HG03103 (cell line): ENCODE data around the gene HOXD8.
A peak's percentile ranks its signal among the peaks of the same experiment; 100 is the strongest.

Source experiments
- ATAC-seq: cut with Tn5 transposase; IDR thresholded peaks from one replicate; pipeline ENCODE4 v1.9.1; 2021; ENCODE audit warnings: low read depth; ENCODE audit not compliant: unreplicated experiment

Gene HOXD8

DNA sequence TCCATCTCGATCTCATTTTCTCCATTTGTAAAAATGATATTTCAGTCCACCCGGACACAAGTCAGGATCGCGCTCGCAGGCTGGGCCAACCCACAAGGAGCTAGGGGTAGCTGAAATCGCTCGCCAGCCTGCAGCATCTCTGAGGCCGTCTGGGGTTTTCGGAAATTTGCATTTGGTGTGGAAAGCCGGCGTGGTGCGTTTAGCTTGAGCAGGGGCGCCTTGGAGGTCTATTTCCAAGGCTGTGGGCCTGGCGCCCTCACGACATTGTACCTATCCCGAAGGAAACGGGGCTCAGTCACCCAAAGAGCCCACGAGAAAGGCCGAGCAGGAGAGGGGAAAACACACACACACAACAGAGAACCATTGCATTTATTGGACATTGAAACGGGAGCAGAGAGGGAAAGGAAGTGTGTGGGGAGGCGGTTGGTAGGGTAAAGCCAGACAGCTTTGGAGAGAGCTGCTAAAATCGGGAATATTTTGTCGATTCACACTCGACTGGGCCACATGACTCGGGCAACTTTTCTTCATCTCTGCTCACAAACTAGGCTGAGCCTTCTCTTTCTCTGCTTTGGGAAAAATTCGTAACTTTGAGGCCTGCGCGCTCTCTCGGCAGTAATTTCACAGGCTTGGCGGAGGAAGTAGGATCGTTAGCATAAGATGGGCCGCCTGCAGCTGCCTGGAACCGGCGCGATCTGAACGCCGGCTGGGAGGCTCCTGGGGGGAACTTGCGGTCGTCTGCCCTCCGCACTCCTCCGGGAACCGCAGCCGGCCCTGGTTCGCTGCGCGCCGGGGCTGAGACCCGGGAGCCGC lies 1.1 kb upstream of the HOXD8 start:
- ATAC-seq, result no peak

DNA sequence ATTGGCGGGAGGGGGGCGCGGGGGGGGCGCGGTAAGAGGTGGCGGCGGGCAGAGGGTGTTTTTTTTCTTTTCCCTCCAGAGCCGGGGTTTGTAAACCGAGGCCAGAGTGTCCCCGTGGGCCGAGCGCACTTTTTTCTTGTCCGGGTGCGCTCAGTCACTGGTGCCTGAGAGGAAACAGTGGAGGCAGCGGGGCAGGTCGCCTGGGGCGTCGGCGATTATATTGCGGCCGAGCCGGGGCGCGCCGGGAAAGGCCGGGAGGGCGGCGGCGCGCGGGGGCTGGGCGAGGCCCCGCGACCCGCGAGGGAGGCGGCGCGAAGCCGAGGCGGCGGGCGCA lies 275 bp downstream of the HOXD8 start:
- no peak for ATAC-seq

DNA sequence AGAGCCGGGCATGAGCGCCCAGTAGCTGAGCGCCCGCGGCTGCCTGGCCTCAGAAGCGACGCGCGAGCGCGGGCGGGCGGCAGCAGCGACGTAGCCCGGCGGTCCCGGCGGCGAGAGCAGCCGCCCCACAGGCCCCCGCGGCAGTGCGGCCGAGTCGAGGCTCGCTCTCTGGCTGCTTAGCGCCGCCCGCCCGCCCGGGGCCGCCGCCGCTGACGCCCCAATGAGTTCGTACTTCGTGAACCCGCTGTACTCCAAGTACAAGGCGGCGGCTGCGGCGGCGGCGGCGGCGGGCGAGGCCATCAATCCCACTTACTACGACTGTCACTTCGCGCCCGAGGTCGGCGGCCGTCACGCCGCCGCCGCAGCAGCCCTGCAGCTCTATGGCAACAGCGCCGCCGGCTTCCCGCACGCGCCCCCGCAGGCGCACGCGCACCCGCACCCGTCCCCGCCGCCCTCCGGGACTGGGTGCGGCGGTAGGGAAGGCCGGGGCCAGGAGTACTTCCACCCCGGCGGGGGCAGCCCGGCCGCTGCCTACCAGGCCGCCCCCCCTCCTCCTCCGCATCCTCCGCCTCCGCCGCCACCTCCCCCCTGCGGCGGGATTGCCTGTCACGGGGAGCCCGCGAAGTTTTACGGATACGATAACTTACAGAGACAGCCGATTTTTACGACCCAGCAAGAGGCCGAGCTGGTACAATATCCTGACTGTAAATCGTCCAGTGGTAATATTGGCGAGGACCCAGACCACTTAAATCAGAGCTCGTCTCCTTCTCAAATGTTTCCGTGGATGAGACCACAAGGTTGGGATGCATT lies 847 bp downstream of the HOXD8 start:
- ATAC-seq, result no peak

DNA sequence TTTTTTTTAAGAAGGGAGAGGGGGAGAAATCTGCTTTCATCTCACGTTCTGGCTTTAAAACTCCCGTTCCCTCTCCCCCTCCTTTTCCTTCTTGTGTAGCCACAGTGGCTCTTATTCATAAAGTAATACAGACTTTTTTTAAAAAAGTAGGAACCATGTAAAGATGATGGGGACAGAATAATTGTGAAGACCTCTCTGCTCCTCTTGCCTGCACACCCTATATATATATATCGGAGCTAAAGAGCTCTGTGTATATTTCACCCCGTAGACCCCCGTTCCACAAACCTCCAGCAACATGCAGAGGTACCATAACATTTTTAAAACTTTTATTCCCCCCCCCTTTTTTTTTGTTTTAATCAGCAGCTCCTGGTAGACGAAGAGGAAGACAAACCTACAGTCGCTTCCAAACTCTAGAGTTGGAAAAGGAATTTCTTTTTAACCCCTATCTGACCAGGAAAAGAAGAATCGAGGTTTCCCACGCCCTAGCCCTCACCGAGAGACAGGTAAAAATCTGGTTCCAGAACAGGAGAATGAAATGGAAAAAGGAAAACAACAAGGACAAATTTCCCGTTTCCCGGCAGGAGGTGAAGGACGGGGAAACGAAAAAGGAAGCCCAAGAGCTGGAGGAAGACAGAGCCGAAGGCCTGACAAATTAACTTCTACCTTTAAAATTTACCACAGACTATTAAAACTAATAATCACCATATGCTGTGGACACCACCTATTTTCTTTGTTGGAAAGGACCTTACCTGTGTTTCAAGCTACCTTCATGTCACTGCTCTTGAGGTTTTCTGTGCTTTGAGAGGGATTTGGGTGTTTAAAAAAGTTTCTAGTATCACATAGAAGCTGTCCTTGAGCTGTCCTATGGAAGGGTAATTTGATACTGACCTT lies 1.7 kb downstream of the HOXD8 start:
- ATAC-seq, result no peak

DNA sequence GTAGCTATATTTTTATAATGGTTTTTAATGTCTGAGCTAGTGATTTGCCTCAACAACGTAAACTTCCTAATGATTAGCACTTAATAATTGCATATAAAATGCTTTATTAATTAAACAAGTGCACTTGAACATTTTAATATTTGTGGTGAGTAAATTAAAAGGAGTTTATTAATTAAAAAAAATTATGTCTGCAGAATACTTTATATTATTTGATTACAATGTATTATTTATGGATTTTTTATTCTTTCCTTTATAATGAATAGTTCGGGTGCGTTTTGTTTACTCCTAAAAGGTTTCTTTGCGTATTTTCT lies 2.3 kb downstream of the HOXD8 start:
- ATAC-seq, result no peak

DNA sequence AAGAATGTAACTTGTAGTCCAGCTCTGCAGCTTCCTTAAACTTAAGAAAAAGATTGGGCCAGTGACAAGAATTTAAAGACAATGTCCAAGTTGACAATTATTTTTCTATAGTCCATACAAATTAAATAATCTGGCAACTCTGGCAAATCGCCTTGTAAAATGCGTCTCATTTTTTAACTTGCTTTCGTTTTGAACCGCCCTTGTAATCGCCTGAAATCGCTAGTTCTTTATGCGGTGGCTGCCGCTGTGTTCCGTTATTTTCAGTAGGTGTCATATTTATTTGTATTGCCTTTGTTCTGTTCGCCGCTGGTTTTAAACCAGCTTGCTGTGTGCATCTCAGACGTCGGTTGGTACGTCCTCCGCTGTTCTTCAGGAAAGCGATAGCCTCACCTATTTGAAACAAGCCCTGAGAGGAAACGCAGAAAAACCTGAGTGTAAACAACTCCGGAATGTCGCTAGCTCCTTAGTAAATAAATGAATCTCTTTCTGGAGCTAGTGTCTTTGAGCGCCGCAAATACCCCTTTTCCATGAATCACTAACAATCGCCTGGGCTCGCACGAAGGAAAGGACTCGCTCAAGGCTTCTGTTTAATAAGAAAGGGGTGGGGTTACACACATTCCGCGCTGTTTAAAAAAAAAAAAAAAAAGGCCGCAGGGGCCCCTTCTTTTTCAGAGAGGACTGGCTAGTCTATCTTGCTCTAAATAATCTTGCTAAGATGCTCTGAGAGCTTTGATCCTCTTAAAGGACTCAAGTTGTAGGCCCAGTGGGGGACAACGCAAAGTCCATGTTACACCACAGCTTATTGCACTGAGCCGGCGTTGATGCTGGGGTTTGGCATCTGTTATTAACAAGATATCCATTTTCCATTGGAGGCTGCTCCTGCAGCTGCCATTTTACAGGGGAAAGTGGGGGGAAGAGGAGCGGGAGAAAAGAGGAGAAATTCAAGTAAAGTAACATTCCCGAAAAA lies 3.0 kb downstream of the HOXD8 start:
- ATAC-seq, result no peak

DNA sequence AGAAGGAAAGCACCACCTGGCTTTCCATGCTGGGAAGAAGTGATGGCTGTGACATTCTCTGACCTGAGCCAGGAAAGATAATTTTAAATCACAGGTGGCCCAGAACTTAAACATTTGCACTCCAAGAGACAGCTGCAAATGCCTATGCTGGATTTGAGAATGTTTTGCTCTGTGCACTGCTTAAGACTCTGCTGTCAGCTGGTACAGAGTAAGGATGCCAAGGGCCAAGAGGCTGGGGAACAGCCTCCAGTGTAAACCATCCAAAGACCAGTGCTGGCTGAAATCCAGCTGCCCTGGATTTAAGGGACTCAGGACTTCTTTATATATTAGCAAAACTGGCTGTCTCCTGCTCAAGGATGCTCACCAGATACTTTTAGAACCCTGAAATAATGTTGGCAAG lies 3.9 kb downstream of the HOXD8 start:
- no peak for ATAC-seq

DNA sequence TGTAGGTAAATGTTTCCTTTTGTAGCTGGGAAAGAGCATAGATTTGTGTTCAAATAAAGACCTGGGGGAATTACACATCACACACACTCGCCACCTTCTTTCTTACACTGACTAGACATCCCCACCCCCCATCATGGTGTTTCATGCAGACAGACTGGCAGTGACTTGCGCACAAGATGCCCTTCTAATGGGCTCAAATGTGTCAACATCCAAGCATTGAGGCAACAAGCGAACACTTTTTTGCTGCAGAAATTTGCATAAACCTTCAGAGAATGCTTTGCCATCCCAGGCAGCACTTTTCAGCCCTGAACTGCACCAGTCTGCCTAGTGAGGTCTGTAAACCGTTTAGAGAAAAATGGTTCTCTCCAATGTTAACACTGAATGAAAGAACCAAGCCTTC lies 4.5 kb downstream of the HOXD8 start:
- ATAC-seq, result no peak

DNA sequence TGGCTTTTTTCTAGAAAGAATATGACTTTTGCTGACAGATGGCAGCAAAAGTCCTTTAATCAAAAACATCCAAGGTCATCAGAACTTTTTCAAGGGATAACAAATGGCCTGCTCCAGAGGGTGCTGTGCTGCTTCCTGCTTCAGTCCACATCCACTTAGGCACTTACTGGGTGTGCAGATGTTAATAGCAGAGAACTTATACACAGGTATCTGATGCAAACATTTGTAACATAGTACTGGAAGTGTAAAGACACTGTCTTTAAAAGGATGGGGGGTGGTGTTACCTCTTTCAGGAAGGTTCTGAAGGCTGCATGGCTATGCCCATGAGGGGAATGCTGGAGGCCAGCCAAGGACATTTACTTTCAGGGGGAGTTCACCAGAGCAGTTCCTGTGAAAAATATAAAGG lies 5.5 kb downstream of the HOXD8 start:
- ATAC-seq, result no peak

DNA sequence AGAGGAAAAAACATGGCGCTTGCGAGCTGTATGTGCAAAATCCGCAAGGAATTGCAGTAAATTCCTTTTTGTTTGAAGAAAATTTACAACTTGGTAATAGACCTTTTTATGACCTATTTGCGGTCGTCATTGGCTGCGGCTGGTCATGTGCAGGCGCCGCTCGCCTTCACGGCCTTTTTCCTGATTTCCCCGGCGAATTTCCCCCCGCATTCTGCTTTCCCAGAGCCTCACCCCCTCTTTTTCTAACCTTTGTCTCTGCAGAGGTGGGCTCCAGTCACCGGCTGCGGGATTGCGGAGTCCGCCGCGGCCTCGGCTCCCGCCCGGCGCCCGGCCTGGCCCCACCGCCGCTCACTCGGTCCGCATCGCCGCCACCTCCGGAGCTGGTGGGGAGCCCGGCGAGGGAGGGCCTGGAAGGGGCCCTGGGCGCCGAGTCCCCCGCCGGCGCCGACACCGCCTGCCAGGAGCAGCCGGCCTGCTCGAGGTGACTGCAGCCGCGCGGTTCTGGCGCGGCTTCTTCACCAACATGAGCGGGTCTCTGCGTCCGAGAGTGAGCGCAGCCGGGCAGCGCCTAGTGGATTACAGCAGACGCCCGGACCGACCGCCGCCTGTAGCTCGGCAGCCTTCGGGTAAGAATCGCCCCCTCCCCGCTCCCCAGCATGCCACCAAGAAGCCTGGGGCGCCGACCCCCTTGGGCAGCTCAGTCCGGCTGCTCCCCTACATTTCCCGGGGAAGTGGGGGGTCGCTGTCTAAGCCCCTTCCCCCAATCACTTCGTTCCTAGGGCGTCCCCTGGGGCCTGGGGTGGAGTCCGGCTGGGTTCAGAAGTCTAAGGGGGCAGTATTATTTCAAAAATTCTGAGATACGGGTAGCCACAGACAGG lies 7.1 kb downstream of the HOXD8 start:
- no peak for ATAC-seq

DNA sequence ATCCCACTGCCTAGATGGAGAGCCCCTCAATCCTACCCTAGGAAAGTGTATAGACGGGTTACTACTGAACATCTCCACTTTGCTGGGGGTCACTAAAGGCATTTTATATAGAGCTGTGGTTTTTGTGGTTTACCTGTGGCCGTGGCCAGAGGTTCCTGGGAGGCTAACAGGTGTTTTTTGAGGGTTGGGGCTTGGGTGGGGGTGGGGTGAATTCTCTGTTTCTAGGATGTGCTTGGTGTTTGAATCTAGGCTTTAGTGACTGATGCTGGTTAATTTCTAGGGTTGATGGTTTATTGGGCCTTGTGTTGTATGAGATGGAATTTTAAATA lies 7.7 kb downstream of the HOXD8 start:
- no peak for ATAC-seq

DNA sequence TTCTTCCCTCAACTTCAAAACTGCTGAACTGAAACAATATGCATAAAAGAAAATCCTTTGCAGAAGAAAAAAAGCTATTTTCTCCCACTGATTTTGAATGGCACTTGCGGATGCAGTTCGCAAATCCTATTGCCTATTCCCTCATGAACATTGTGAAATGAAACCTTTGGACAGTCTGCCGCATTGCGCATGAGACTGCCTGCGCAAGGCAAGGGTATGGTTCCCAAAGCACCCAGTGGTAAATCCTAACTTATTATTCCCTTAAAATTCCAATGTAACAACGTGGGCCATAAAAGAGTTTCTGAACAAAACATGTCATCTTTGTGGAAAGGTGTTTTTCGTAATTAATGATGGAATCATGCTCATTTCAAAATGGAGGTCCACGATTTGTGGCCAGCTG lies 8.4 kb downstream of the HOXD8 start:
- no peak for ATAC-seq

DNA sequence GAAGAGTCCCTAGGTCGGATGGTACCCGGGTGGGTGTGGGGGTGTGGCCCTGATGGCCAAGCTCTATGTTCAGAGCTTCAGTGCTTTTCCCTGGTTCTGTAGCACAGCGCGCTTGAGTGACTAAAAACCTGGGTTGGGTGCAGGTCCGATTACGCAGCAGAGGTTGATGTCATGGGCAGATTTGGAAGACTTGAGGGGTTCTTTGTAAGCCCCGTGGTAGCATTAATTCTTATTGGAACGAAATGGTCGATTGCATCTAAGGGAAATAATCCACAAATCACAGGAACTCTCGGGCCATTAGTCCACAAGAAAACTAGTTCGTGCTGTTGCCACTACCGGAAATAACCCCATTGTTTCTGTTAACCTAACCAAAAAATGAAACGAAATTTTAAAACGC lies 9.0 kb downstream of the HOXD8 start:
- no peak for ATAC-seq

DNA sequence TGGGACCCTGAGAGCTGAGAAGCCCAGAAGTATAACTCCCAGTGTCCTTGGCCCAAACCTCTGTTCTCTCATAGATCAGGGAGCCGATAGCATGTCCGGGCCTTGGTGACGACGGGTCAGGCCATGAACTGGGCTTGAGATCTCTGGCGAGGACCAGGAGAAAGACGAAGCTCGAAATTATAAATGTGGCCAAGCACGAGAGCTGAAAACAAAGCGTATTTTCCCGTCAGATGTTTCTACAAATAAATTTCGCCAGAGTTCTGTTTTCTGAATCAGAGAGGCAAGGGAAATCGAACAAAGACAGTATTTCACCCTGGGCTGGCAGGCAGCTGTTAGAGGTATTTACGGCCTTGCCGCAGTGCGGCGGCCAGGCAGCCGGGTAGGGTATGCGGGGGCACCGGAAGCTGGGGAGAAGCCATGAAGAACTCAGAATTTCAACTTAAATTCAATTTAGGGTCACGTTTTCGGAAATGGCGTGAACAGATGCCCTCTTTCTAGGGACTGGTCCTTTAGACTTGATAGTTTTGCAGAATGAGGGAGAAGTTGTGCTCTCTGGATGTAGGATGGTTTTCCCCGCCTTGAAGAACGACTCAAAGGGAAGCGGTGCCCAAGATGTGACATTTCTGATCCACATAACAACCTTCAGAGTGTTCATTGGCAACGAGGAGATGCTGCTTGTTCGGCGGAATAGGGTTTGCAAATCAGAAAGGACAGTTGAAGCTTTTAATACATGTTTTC lies 9.6 kb downstream of the HOXD8 start:
- ATAC-seq, result no peak

DNA sequence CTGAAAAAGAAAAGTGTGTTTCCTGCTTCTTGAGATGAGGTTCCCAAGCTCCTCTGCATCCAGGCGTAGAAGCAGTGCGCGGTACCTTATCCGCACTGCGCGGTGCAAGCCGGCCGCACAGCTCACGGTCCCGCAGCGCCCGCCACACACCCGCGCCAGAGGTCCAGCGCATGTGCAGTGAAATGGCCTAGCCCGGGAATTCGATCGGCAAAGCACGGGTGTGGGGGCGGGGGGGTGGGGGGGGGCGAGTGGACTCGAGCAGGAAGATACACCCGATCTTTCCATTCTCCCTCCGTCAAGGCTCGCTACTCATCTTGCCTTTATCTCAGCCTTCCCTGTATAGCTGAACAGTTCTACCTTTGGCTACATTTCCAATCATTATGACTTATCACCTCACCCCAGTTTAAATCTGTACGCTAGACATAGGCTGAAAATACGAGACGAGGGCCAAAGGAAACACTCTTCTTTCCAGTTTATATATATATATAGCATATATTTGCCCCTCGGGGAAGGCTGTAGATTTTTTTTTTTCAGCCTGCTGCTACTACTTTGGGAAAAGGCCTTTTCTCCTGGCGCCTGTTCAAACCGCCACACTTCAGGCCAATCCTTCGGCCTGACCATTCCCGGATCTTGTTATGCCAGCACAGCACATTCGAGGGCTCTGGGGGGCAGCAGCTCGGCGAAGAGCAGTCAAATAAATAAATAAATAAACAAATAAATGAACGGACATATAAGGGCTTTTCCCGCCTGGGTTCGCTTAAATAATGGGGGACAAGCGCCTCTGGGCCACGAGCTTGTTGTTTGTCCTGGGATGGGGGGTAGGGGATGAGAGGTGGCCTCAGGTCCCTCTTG lies 10.4 kb downstream of the HOXD8 start:
- no peak for ATAC-seq

DNA sequence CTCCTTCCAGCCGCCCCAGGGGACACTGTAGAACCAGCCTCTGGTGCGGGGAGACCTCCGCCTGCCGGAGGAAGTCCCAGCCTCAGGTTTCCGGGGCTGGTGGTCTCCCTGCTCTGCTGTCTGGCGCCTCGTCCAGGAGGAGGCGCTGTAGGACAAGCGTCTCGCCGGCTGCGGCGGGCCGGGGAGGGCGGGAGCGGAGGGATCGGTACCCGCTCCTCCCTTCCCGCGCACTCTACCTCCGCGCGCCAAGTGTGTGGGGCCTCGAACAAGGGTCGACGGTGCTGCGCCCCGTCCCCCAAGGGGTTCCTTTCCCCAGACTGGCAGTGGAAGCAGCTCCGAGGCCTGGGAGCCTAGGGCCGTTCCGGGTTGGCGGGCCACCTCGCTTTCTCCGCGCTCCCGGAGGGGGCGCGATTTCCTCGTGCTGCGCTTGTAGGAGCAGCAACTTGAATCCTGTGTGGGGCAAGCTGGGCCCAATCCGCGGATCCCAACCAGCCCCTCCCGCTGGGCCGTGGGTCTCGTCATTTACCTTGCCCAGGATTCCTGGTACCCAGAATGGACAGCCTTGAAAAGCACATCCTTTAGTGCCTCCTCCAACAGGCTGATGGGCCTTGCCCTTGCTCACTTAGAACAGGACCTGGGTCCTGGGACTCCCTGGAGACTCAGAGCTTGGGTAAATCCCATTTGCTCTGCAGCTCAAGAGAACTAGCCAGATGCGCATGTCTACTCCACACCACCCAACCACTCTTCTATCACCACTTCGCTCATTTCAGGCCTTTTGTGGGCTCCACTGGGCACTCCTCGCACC lies 11.2 kb downstream of the HOXD8 start:
- peak; percentile 91 for ATAC-seq

DNA sequence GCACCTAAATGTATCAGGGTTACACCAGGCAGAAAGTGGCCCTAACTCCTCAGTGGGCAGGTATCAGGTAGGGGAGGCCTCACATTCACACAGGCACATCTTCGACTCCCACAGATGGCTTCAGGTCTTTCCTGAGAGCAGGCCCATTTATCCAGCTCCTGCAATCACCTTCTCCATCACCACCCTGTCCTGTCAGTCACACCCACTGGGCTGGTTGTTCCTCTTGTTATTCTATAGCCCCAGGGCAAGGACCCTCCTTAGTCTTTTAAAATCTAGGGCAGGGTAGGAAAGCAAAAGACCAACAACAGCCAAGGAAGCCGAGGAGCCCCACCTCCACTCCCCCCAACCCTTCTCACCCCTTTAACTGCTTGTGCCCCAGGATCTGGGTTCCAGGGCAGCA lies 12.8 kb downstream of the HOXD8 start:
- ATAC-seq, result no peak
